ENCODE results near the gene GRM3.
"Not testable (repeated sequence)": the region's sequence is repeated elsewhere in the genome, so short reads cannot be mapped to it uniquely, and the experiment has no call there.

Gene GRM3

GRCh38 chr7:86643561-86644281, at the start of gene GRM3:
GRM3 (plus strand) TSS chr7:86643909; CDS start chr7:86765146, 121,237 bp downstream.
- no peak for TF ChIP-seq CTCF (conservative IDR thresholded peaks at IDR 0.05; ENCODE audit: low read depth, low read length)
- DNase-seq (ENCODE audit: low read depth) = no peak
- peak within 1 kb of the TSS; percentile 29 for H3K4me3 ChIP-seq (ENCODE audit: low read length)

GRCh38 chr7:86598311-86598710, 45.4 kb upstream of the GRM3 start:
- no peak for DNase-seq (ENCODE audit: low read depth)
- TF ChIP-seq CTCF (conservative IDR thresholded peaks at IDR 0.05; ENCODE audit: low read depth, low read length) = no peak
- H3K4me3 ChIP-seq (ENCODE audit: low read length) = no peak overlapping the region

GRCh38 chr7:86598721-86599120, 45.0 kb upstream of the GRM3 start:
- no peak overlapping the region for H3K4me3 ChIP-seq (ENCODE audit: low read length)
- TF ChIP-seq CTCF (conservative IDR thresholded peaks at IDR 0.05; ENCODE audit: low read depth, low read length) = no peak
- DNase-seq (ENCODE audit: low read depth) = no peak

GRCh38 chr7:86600506-86601290, 43.0 kb upstream of the GRM3 start:
- TF ChIP-seq CTCF (conservative IDR thresholded peaks at IDR 0.05; ENCODE audit: low read depth, low read length) = no peak

GRCh38 chr7:86615711-86616110, 28.0 kb upstream of the GRM3 start:
- TF ChIP-seq CTCF (conservative IDR thresholded peaks at IDR 0.05; ENCODE audit: low read depth, low read length) = peak; percentile 16
- H3K4me3 ChIP-seq (ENCODE audit: low read length); DNase-seq (ENCODE audit: low read depth): not testable (repeated sequence)

More at GRCh38 chr7:86600506-86601290, 43.0 kb upstream of the GRM3 start:
- DNase-seq (ENCODE audit: low read depth) = no peak
- no peak overlapping the region for H3K4me3 ChIP-seq (ENCODE audit: low read length)

- DNase-seq (ENCODE audit: low read depth) = no peak
- no peak for TF ChIP-seq CTCF (conservative IDR thresholded peaks at IDR 0.05; ENCODE audit: low read depth, low read length)
- peak overlapping the region; percentile 29 for H3K4me3 ChIP-seq (ENCODE audit: low read length)
Observed at GRCh38 chr7:86644282-86645224, 844 bp downstream of the GRM3 start.

Measured in retinal pigment epithelial cell (primary cell).